GM23338 (cell line): Measurements from ENCODE around the gene CPEB3.

Source experiments
- EZH2 ChIP-seq: fragments of 200-600 bp; sonication (generic); IDR thresholded peaks from one replicate; pipeline ENCODE4 v1.8.0; 2017; ENCODE audit warnings: antibody characterized with exemption, mild to moderate bottlenecking, low read depth; ENCODE audit not compliant: unreplicated experiment
- EZH2phosphoT487 ChIP-seq: fragments of 200-600 bp; sonication (generic); IDR thresholded peaks from one replicate; pipeline ENCODE4 v1.8.1; 2018; ENCODE audit warnings: antibody characterized with exemption; ENCODE audit not compliant: unreplicated experiment
- POLR2AphosphoS5 ChIP-seq: IDR thresholded peaks from 2 replicates; pipeline ENCODE4 v1.6.1; 2016; ENCODE audit warnings: antibody characterized with exemption, low read depth
- STAT1 ChIP-seq: IDR thresholded peaks from one replicate; pipeline ENCODE4 v1.6.1; 2016; ENCODE audit warnings: antibody characterized with exemption; ENCODE audit not compliant: unreplicated experiment
- TF ChIP-seq, protein P1 (sequence below), 2 experiments: fragments of 200-600 bp in 1 of 2; sonication (generic) in 1 of 2; conservative IDR thresholded peaks; 2 replicates each; pipeline versions ENCODE4 v1.5.1 to v1.6.1; 2016 to 2017; ENCODE audit warnings: antibody characterized with exemption in 2 of 2, low read depth in 2 of 2, mild to moderate bottlenecking in 2 of 2, moderate library complexity in 1 of 2
- TF ChIP-seq, protein P2 (sequence below): IDR thresholded peaks from 2 replicates; pipeline ENCODE4 v1.6.1; 2016; ENCODE audit warnings: antibody characterized with exemption
- TF ChIP-seq, protein P3 (sequence below): fragments of 250-450 bp; sonication (Bioruptor Pico); IDR thresholded peaks from 2 replicates; pipeline ENCODE4 v1.5.0; 2020; ENCODE audit warnings: mild to moderate bottlenecking, moderate library complexity

DNA sequence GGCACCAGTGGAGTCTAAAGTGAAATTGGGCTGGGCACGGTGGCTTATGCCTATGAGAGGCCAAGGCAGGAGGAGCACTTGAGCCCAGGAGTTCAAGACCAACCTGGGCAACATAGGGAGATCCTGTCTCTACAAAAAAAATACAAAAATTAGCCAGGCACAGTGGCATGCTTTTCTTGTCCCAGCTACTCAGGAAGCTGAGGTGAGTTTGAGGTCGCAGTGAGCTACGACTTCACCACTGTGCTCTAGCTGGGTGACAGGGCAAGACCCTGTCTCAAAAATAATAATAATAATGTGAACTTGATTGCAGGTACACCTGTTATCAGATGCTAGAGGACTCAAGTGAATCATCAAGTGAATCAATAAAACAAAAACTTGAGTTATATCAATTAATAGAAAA, 259.3 kb downstream of the CPEB3 start:
- no peak for TF ChIP-seq EZH2
- TF ChIP-seq, protein P1, sequence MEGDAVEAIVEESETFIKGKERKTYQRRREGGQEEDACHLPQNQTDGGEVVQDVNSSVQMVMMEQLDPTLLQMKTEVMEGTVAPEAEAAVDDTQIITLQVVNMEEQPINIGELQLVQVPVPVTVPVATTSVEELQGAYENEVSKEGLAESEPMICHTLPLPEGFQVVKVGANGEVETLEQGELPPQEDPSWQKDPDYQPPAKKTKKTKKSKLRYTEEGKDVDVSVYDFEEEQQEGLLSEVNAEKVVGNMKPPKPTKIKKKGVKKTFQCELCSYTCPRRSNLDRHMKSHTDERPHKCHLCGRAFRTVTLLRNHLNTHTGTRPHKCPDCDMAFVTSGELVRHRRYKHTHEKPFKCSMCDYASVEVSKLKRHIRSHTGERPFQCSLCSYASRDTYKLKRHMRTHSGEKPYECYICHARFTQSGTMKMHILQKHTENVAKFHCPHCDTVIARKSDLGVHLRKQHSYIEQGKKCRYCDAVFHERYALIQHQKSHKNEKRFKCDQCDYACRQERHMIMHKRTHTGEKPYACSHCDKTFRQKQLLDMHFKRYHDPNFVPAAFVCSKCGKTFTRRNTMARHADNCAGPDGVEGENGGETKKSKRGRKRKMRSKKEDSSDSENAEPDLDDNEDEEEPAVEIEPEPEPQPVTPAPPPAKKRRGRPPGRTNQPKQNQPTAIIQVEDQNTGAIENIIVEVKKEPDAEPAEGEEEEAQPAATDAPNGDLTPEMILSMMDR (conservative IDR thresholded peaks at IDR 0.05; ENCODE audit: low read depth in 2 of 2): no peak
- no peak for TF ChIP-seq POLR2AphosphoS5
- no peak for TF ChIP-seq STAT1
- TF ChIP-seq, protein P2, sequence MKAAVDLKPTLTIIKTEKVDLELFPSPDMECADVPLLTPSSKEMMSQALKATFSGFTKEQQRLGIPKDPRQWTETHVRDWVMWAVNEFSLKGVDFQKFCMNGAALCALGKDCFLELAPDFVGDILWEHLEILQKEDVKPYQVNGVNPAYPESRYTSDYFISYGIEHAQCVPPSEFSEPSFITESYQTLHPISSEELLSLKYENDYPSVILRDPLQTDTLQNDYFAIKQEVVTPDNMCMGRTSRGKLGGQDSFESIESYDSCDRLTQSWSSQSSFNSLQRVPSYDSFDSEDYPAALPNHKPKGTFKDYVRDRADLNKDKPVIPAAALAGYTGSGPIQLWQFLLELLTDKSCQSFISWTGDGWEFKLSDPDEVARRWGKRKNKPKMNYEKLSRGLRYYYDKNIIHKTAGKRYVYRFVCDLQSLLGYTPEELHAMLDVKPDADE: no peak
- TF ChIP-seq, protein P3, sequence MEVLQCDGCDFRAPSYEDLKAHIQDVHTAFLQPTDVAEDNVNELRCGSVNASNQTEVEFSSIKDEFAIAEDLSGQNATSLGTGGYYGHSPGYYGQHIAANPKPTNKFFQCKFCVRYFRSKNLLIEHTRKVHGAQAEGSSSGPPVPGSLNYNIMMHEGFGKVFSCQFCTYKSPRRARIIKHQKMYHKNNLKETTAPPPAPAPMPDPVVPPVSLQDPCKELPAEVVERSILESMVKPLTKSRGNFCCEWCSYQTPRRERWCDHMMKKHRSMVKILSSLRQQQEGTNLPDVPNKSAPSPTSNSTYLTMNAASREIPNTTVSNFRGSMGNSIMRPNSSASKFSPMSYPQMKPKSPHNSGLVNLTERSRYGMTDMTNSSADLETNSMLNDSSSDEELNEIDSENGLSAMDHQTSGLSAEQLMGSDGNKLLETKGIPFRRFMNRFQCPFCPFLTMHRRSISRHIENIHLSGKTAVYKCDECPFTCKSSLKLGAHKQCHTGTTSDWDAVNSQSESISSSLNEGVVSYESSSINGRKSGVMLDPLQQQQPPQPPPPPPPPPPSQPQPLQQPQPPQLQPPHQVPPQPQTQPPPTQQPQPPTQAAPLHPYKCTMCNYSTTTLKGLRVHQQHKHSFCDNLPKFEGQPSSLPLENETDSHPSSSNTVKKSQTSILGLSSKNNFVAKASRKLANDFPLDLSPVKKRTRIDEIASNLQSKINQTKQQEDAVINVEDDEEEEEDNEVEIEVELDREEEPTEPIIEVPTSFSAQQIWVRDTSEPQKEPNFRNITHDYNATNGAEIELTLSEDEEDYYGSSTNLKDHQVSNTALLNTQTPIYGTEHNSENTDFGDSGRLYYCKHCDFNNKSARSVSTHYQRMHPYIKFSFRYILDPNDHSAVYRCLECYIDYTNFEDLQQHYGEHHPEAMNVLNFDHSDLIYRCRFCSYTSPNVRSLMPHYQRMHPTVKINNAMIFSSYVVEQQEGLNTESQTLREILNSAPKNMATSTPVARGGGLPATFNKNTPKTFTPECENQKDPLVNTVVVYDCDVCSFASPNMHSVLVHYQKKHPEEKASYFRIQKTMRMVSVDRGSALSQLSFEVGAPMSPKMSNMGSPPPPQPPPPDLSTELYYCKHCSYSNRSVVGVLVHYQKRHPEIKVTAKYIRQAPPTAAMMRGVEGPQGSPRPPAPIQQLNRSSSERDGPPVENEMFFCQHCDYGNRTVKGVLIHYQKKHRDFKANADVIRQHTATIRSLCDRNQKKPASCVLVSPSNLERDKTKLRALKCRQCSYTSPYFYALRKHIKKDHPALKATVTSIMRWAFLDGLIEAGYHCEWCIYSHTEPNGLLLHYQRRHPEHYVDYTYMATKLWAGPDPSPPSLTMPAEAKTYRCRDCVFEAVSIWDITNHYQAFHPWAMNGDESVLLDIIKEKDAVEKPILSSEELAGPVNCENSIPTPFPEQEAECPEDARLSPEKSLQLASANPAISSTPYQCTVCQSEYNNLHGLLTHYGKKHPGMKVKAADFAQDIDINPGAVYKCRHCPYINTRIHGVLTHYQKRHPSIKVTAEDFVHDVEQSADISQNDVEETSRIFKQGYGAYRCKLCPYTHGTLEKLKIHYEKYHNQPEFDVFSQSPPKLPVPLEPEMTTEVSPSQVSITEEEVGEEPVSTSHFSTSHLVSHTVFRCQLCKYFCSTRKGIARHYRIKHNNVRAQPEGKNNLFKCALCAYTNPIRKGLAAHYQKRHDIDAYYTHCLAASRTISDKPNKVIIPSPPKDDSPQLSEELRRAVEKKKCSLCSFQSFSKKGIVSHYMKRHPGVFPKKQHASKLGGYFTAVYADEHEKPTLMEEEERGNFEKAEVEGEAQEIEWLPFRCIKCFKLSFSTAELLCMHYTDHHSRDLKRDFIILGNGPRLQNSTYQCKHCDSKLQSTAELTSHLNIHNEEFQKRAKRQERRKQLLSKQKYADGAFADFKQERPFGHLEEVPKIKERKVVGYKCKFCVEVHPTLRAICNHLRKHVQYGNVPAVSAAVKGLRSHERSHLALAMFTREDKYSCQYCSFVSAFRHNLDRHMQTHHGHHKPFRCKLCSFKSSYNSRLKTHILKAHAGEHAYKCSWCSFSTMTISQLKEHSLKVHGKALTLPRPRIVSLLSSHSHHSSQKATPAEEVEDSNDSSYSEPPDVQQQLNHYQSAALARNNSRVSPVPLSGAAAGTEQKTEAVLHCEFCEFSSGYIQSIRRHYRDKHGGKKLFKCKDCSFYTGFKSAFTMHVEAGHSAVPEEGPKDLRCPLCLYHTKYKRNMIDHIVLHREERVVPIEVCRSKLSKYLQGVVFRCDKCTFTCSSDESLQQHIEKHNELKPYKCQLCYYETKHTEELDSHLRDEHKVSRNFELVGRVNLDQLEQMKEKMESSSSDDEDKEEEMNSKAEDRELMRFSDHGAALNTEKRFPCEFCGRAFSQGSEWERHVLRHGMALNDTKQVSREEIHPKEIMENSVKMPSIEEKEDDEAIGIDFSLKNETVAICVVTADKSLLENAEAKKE (CRISPR knock-in tag): no peak
- TF ChIP-seq EZH2phosphoT487: no peak
